Peyer's patch (tissue), 4 donors: ENCODE measurements around the gene MPV17L2.

Source experiments
- POLR2A ChIP-seq, 2 donors: fragments of 450-650 bp; IDR thresholded peaks; one replicate each; pipeline ENCODE4 v1.5.1; 2017; ENCODE audit warnings: antibody characterized with exemption in 2 of 2, mild to moderate bottlenecking in 2 of 2, moderate library complexity in 2 of 2
- TF ChIP-seq, protein P1 (sequence below), 6 experiments: fragments of 450-650 bp in 4 of 6; fragments of 200-600 bp in 2 of 6; sonication (generic) in 1 of 6; IDR thresholded peaks; one replicate each; pipeline ENCODE4 v1.5.1; 2017 to 2019; ENCODE audit warnings: antibody characterized with exemption in 6 of 6, mild to moderate bottlenecking in 3 of 6, moderate library complexity in 1 of 6

DNA sequence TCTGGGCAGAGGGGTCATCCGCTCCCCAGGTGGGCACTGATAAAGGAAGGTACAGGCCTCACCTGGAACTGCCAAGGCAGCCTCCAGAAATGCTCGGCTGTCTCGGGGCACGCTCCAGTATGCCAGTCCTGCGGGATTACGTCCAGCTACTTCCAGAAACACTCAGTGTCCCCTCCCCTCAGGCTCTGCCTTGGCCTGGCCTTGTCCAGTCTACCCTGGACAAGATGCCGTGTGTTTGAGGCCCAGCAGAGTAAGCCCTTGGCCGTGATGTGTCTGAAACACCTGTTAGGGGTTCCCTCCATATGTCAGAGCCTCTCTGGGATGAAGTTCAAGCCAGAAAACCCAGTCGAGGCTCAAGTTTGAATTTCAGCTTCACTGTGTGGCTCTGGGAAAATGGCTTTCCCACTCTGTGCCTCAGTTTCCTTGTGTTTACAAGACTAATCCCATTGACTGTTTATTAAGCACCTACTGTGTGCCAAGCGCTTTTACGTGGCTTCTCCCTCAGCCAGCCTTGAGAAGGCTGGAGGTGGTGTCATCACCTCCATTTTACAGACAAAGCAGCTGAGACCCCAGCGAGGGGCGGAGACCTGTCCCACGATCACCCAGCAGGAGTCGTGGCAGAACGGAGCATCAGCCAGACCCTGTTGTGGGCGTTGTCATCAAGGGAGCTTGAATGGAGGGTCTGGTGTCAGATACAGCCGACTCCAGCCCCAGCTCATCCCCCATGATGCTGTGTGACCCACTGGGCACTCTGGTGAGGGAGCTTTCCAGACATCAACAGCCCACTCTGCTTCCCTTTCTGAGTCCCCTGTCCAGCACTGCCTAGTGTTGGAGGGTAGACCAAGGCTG is 42.0 kb upstream of the MPV17L2 start:
- TF ChIP-seq, protein P1, sequence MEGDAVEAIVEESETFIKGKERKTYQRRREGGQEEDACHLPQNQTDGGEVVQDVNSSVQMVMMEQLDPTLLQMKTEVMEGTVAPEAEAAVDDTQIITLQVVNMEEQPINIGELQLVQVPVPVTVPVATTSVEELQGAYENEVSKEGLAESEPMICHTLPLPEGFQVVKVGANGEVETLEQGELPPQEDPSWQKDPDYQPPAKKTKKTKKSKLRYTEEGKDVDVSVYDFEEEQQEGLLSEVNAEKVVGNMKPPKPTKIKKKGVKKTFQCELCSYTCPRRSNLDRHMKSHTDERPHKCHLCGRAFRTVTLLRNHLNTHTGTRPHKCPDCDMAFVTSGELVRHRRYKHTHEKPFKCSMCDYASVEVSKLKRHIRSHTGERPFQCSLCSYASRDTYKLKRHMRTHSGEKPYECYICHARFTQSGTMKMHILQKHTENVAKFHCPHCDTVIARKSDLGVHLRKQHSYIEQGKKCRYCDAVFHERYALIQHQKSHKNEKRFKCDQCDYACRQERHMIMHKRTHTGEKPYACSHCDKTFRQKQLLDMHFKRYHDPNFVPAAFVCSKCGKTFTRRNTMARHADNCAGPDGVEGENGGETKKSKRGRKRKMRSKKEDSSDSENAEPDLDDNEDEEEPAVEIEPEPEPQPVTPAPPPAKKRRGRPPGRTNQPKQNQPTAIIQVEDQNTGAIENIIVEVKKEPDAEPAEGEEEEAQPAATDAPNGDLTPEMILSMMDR (IDR thresholded peaks at IDR 0.05): no peak
- no peak for TF ChIP-seq POLR2A (IDR thresholded peaks at IDR 0.05)
